Measurements from ENCODE around the gene PTPN5. TPM values are rescaled to one million over a fixed set of nuclear protein-coding genes. Genes with fewer than 3 reads are reported as not detected.
A peak's percentile ranks its signal among the peaks of the same experiment; 100 is the strongest.

Gene PTPN5
- total RNA-seq, 1 experiment from 2014 or later, result not detected

DNA sequence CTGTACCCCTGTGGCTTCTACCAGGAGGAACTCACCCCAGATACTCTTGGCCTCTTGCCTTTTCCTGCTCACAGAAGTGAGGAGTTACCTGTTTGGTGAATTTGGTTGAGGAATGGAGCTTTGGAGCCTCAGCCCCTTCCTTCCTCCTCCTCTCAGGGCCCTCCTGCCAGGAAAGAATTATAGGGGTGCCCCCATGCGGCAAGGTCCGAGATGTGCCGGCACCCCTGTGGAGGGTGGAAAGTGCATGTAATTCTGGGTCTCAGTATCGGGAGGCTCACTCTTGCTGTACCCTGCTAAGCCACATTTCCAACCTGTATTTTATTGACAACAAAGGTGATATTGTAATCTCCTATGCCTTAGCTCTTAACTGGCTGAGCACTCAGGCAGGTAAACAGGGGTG, 51.9 kb downstream of the PTPN5 start:
- DNase-seq (ENCODE audit: low read depth), result no peak

DNA sequence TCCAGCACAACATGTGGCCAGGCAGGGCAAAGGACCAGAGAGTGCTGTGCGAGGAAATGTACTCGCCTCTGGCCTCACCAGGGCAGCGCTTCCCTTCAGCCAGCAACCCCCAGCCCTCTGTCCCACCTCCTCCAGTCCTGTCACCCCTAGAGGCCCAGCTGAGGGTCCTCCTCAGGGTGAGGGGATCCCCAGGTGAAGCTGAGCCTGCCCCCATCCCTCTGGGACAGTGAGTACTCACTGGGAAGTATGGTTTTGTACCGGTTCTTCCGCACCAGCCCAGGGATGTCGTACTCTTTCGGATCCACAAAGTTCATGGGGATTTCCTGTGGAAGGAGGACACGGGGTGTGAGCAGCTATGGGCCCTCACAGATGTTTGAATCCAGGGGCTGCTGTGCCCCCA, 54.0 kb downstream of the PTPN5 start:
- DNase-seq (ENCODE audit: low read depth), result no peak

DNA sequence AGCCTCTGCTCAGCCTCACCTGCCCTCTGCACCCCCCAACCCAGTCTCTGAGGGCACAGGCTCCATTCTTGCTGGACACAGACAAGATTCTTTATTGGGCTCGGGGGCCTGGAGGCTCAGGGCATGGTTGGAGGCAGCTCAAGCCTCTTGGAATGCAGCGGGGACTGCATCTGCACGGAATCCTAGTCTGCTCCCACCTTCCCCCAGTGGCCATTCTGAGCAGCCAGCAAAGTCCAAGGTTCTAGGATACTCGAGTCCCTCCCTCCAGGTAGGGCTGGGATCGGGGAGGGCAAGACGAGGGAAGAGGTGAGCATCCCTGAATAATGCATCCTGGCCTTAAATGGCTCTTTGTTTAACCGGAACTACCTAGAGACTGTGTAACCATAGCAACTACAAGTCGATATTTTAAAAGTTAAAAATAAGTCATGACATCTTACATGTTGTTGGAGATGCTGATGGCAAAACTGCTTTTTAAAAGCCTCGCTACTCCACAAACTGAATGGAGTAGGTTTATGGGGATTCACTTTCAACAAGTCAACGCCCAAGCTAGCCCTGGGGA, 54.9 kb downstream of the PTPN5 start:
- DNase-seq (ENCODE audit: low read depth), result peak; percentile 17

DNA sequence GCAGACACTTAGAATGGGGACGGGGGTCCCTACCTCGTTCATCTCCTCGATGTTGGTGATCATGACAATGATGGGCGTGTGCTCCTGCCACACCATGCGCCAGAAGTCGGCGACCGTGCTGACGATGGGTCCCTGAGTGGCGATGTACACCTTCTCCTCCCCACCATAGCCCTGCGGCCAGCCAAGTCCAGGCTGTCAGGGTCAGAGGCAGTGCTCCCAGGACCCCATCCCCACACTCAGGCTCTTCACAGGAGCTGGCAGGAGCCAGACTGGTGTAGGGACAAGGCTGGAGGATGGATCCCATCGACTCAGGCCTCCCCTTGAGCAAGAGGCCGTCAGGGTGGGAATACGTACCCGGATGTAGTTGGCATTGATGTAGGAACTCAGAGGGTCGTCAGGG, 58.4 kb downstream of the PTPN5 start:
- DNase-seq (ENCODE audit: low read depth), result no peak

- peak; percentile 37 for DNase-seq (ENCODE audit: low read depth)
Observed at GRCh38 chr11:18731949-18732821, 59.4 kb downstream of the PTPN5 start.

DNA sequence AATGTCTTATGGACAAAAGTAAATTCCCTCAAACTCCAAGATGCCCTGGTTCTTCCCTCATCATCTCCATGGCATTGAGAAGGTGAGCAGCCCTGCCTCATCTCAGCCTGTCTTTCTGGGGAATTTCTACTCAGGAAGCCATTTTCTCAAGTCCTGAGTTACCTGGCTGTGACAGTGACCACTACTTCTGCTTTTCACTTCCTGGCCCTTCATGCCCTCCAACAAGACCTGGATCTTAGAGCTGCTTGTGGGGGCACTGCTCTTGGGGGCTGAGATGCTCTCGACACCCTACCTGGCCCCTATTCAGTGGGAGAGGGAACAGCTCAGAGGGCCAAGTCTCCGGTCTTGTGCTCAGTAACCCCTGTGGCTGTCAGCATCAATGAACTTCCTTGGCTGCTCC, 60.2 kb downstream of the PTPN5 start:
- no peak for DNase-seq (ENCODE audit: low read depth)

GRCh38 chr11:18730020-18730419, 61.6 kb downstream of the PTPN5 start:
- DNase-seq (ENCODE audit: low read depth), result no peak

DNA sequence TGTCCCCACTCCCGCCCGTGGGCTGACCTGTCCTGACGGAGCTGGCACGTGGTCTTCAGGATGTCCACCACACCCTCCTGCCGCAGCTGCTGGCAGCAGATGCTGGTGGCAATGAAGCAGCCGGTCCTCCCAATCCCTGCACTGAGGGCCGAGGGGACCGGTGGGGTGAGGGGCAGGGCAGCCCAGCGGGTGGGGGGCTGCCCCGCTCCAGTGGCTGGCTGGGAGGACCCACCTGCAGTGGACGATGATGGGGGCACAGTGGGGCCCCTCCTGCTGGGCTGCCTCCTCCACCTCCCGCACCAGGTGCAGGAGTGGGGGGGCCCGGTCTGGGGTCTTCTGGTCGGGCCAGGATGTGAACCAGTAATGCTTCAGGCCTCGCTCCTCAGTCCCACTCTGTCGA, 62.2 kb downstream of the PTPN5 start:
- no peak for DNase-seq (ENCODE audit: low read depth)

DNA sequence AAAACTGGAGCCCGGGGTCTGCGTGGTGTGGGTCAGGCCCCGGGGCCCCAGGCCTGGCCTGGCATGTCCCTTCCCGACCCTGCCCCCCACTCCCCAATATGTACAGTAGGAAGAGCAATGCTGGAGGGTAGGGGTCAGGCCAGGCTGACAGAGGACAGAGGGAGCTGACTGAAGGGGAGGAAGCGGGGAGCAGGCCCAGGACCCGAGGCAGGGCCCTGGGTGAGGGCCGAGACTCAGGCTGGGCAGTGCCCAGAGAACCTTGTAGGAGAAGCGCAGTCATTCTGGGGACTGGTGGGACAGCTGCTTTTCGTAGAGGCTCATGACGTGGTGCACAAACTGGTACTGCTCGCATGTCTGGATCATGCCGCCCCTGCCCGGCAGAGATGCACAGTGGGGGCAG, 62.9 kb downstream of the PTPN5 start:
- no peak for DNase-seq (ENCODE audit: low read depth)

- DNase-seq (ENCODE audit: low read depth), result peak; percentile 20
Observed at GRCh38 chr11:18727479-18728236, 63.9 kb downstream of the PTPN5 start.

GRCh38 chr11:18726040-18726439, 65.6 kb downstream of the PTPN5 start, which contains the start of gene IGSF22:
Gene IGSF22, minus strand, starts transcription at chr11:18726188. Its CDS starts 1,952 bp downstream, at chr11:18724236.
- no peak for DNase-seq (ENCODE audit: low read depth)

- DNase-seq (ENCODE audit: low read depth), result no peak
Observed at GRCh38 chr11:18723991-18724390, 67.6 kb downstream of the PTPN5 start.

- no peak for DNase-seq (ENCODE audit: low read depth)
Observed at GRCh38 chr11:18722293-18722637, 69.3 kb downstream of the PTPN5 start.

DNA sequence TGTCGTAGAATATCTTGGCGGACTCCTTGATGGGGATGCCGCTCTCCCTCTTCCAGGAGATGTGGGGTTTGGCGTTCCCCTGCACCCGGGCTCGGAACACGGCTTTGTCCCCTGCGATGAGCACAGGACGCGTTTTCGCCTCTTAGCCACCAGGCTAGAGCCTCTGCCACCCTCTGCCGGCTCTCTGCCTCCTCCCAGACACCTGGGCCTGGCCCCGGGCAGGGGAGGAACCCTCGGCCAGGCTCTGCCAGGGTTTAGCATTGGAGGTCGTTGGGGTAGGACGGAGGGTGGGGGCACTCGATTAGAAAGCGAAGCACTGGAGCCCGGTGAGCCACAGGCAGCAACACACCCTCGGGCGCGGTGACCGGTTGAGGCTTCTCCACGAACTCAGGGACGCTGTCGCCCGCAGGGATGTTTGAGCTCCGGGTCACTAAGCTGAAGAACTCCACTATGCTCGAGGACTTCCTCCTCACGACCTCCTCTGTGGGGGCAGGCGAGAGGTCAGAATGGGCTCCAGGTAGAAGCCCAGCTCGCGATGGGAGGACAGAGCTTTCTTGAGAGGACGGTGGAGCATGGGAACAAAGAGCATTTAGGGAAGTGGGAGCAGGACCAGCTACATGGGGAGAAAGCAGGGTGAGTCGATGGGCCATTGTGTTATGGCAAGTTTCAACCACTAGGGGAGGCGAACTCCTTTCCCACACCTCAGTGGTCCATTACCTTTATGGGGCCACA, 69.9 kb downstream of the PTPN5 start:
- DNase-seq (ENCODE audit: low read depth), result peak; percentile 56

DNA sequence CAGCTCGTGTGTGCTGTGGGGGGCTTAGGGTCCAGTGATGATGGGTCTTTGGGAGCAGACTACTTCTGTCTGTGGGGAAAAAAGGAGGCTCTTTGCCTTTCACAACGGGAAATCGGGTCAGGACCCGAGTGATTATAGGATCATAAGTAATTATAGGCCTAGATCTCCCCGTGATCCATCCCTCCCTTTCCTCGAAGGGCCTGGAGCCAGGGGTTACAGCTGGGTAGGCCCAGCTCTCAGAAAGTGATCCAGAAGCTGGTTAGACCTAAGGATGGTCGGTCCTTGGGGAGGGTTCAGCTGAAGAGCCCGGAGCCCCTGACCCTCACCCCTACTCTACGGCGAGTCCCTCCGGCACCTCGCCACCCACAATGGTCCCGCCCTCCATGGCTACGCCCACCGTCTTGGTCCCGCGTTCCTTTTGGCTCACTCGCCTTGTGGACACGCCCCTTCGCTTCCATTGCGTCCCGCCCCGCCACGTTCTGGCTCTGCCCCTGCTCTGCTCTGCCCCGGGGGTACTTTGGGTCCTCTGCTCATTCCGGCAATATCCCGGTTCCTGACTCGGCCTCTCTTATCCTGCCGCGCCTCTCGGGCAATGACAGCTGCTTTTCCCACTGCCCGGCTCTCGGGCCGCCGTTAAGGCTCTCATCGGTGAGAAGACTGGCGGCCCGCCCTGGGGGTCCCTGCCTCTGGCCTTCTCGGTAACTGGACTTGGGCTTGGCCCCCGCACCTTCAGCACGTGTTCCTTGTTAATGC, 70.6 kb downstream of the PTPN5 start:
- DNase-seq (ENCODE audit: low read depth), result peak; percentile 78

DNA sequence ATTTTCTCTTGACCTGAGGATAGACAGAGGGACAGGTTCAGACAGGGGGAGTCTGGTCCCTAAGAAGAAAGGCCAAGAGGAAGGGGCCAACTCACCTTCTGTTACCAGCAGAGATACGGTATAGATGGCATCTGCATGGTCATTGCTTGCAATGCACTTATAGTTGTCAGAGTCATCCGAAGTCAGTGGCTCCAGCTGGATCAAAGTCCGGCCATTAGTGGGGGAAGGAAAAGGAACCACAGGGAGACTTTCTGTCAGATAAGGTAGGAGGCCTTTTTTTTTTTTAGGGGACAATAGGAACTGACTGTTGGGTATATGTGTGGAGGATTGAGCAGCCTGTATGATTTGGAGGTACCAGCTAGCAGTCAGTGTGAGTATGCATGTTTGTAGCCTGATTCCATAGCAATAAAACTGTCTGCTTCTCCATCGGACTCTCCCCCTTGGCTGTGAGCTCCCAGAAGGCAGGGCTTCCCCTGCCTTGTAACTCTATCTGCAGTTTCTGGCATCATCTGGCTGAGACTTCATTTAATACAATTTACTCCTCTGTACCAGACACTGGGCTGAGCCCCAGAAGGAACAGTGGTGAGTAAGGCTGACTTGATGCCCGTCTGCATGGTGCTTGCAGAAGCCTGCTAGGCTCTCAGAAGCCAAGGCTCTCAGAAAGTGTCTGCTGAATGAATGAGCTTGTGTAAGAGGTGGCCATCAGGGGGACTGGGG, 71.3 kb downstream of the PTPN5 start:
- peak; percentile 19 for DNase-seq (ENCODE audit: low read depth)

- DNase-seq (ENCODE audit: low read depth), result no peak
Observed at GRCh38 chr11:18715476-18715875, 76.1 kb downstream of the PTPN5 start.

- no peak for DNase-seq (ENCODE audit: low read depth)
Observed at GRCh38 chr11:18714443-18714780, 77.2 kb downstream of the PTPN5 start.

GRCh38 chr11:18713646-18714442, 77.8 kb downstream of the PTPN5 start:
- no peak for DNase-seq (ENCODE audit: low read depth)

DNA sequence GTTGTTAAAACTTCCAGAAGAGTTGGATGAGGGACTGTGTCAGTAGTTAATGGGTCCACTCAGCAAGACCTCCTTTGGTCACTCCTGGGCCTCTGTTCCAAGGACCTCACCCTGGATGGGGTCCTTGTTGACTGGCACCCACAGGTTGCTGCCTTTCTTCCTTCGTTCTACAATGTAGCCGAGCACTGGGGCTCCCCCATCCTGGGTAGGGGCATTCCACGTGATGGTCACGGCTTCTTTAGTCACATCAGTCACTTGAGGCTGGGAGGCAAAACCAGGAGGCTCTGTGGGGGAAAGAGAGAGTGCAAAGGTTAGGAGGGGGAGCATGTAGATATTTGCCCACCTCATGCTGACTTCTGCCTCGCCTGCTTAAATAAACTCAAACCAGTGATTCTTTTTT, 81.1 kb downstream of the PTPN5 start:
- DNase-seq (ENCODE audit: low read depth), result no peak
